Duodenal mucosa (tissue), 2 donors: ENCODE data around the gene C9orf50.

Source experiments
- H3K27ac ChIP-seq: one replicate; pipeline ENCODE4 v1.7.0; 2013; ENCODE audit warnings: low read depth, low read length
- H3K27me3 ChIP-seq, 2 donors: one replicate each; pipeline ENCODE4 v1.7.0; 2013; ENCODE audit warnings: low read length in 2 of 2, control low read depth in 1 of 2; ENCODE audit not compliant: insufficient read depth in 2 of 2, control insufficient read depth in 1 of 2
- H3K36me3 ChIP-seq, 2 donors: one replicate each; pipeline ENCODE4 v1.7.0; 2013; ENCODE audit warnings: low read length in 2 of 2, control low read depth in 1 of 2; ENCODE audit not compliant: insufficient read depth in 2 of 2, control insufficient read depth in 1 of 2
- H3K4me1 ChIP-seq, 2 donors: one replicate each; pipeline ENCODE4 v1.7.0; 2013; ENCODE audit warnings: low read length in 2 of 2, control low read depth in 1 of 2; ENCODE audit not compliant: insufficient read depth in 2 of 2, control insufficient read depth in 1 of 2
- H3K4me3 ChIP-seq, 2 donors: one replicate each; pipeline ENCODE4 v1.7.0; 2013; ENCODE audit warnings: low read length in 2 of 2, low read depth in 1 of 2
- H3K9ac ChIP-seq, 2 donors: one replicate each; pipeline ENCODE4 v1.7.0; 2013; ENCODE audit warnings: low read length in 2 of 2, low read depth in 1 of 2
- H3K9me3 ChIP-seq, 2 donors: one replicate each; pipeline ENCODE4 v1.7.0; 2013; ENCODE audit warnings: low read length in 2 of 2, control low read depth in 1 of 2; ENCODE audit not compliant: control insufficient read depth in 1 of 2

Gene C9orf50

DNA sequence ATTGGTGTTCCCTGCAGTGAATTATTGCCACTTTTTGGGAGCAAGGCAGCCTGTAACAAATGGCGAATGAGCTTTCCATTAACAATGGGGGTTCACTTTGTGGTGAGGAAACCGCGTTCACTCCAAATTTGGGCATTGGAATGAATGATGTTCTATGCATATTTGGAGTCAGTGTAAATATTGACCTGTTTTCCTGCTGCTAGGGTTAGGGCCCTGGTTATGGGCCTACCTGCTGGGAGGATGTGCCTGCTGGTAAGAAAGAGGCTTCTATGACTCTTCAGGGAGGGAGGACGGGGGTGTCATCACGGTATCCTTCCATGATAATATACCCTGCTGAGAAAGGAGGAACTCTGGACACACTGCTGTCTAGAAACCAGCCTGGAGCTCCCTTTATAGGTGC, 29.0 kb downstream of the C9orf50 start:
- H3K9ac ChIP-seq: no peak overlapping the region
- no peaks in the 10 kb centered on the region for H3K27me3 ChIP-seq
- no peaks in the 10 kb centered on the region for H3K36me3 ChIP-seq
- H3K27ac ChIP-seq: no peak overlapping the region
- H3K4me1 ChIP-seq: peaks cover 0 to 7% of the 10 kb centered on the region in 2 donors
- H3K9me3 ChIP-seq: no peaks in the 10 kb centered on the region
- H3K4me3 ChIP-seq: no peak overlapping the region

- H3K9me3 ChIP-seq: no peaks in the 10 kb centered on the region
- no peaks in the 10 kb centered on the region for H3K27me3 ChIP-seq
- H3K4me3 ChIP-seq: no peak overlapping the region
- no peaks in the 10 kb centered on the region for H3K4me1 ChIP-seq
- no peak overlapping the region for H3K9ac ChIP-seq
- no peaks in the 10 kb centered on the region for H3K36me3 ChIP-seq
- no peak overlapping the region for H3K27ac ChIP-seq
These were observed 30.4 kb downstream of the C9orf50 start for GRCh38 chr9:129590466-129590865.

DNA sequence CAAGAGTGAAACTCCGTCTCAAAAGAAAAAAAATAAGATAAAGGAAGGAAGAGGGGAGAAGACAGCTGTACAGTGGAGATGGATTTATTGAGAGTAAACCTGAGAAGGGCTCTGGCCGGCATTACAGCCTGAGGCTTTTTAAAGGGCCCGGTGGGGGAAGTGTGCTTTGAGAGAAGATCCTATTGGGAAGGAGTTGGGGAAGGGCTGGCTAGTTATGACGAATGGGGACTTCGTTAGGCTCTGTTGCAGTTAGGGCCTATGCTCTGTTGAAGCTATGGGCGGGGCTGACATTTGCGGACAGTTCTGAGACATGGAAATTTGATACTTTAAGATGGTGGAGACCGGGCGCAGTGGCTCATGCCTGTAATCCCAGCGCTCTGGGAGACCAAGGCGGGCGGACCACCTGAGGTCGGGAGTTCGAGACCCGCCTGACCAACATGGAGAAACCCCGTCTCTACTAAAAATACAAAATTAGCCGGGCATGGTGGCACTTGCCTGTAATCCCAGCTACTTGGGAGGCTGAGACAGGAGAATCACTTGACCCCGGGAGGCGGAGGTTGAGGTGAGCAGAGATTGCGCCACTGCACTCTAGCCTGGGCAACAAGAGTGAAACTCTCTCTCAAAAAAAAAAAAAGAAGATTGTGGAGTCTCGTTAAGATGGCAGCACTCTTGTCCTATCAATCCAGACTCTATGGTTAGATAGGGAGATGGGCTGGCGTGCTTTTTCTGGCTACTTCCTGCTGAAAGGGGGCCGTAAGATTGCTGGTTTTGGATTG, 33.2 kb downstream of the C9orf50 start:
- H3K9ac ChIP-seq: no peak overlapping the region
- H3K4me3 ChIP-seq: no peak overlapping the region
- H3K27ac ChIP-seq: no peak overlapping the region
- H3K4me1 ChIP-seq: peaks cover 0 to 5% of the 10 kb centered on the region in 2 donors
- H3K9me3 ChIP-seq: no peaks in the 10 kb centered on the region
- H3K36me3 ChIP-seq: no peaks in the 10 kb centered on the region
- no peaks in the 10 kb centered on the region for H3K27me3 ChIP-seq

GRCh38 chr9:129586685-129587084, 34.2 kb downstream of the C9orf50 start:
- no peak overlapping the region for H3K27ac ChIP-seq

DNA sequence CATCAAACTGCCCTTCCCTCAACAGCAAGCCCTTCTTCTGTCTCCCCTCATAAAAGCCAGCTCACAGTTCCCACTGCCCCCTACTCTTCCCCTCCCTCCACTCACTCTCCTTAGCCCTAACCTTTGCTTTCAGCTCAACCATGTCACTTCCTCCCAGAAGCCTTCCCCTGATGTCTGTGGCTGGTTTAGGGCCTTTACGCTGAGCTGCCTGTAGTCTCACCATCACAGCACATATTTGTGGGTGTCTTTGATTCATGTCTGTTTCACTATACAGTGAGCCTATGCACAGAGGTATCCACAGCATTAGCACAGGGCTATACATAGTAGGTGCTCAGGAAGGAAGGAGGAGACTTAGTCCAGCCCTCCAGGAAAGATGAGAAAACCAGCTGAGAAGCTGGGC, 34.7 kb downstream of the C9orf50 start:
- H3K4me1 ChIP-seq: peaks cover 0 to 5% of the 10 kb centered on the region in 2 donors
- no peaks in the 10 kb centered on the region for H3K27me3 ChIP-seq
- no peak overlapping the region for H3K4me3 ChIP-seq
- no peak overlapping the region for H3K9ac ChIP-seq
- H3K36me3 ChIP-seq: no peaks in the 10 kb centered on the region
- H3K27ac ChIP-seq: no peak overlapping the region
- no peaks in the 10 kb centered on the region for H3K9me3 ChIP-seq

More at GRCh38 chr9:129586685-129587084, 34.2 kb downstream of the C9orf50 start:
- Histone ChIP-seq H3K4me1 (peaks cover 0 to 5% of the 10 kb centered on the region in 2 donors), H3K27me3 (no peaks in the 10 kb centered on the region), H3K9ac (no peak overlapping the region), H3K36me3 (no peaks in the 10 kb centered on the region), H3K9me3 (no peaks in the 10 kb centered on the region), H3K4me3 (no peak overlapping the region)

DNA sequence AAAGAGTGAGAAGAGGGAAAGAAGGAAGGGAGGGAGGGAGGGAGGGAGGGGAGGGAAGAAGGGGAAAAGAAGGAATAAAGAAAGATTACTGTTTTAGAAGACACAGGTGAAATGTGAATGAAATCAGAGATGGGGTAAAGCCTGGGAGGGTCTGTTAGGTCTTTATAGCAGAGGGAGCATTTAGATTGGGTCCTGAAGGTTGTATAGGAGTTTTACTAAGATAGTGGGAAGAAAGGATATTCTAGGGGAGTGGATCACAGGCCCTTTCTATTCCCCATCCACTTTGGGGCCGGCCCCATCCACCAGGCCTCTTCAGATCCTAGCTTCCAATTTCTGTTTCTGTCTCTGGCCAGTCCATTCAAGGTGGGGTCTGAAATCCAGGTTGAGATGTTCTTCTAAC, 35.5 kb downstream of the C9orf50 start:
- H3K27ac ChIP-seq: no peak overlapping the region
- H3K27me3 ChIP-seq: no peaks in the 10 kb centered on the region
- H3K36me3 ChIP-seq: no peaks in the 10 kb centered on the region
- H3K4me3 ChIP-seq: no peak overlapping the region
- H3K9ac ChIP-seq: no peak overlapping the region
- peaks cover 0 to 5% of the 10 kb centered on the region in 2 donors for H3K4me1 ChIP-seq
- H3K9me3 ChIP-seq: no peaks in the 10 kb centered on the region

DNA sequence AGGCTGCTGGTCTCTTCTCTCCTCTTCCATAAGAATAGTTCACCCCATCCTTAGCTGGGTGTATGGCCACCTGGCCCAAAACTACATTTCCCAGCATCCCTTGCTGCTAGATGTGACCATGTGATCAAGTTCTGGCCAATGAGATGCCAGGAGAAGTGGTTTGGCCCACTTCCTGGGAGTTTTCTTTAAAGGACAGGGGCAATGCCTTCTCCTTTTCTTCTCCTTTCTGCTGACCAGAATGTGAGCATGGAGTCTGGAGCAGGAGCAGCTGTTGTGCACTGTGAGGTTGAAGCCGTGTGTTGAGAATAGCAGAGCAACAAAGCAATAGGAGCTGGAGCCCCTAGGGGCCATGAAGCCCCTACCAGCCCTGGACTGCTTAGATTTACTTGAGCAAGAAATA, 36.8 kb downstream of the C9orf50 start:
- peaks cover 4 to 5% of the 10 kb centered on the region in 2 donors for H3K4me1 ChIP-seq
- H3K36me3 ChIP-seq: no peaks in the 10 kb centered on the region
- H3K4me3 ChIP-seq: no peak overlapping the region
- no peaks in the 10 kb centered on the region for H3K27me3 ChIP-seq
- H3K9me3 ChIP-seq: no peaks in the 10 kb centered on the region
- H3K27ac ChIP-seq: no peak overlapping the region
- no peak overlapping the region for H3K9ac ChIP-seq

- Histone ChIP-seq H3K9me3 (no peaks in the 10 kb centered on the region), H3K36me3 (no peaks in the 10 kb centered on the region), H3K9ac (no peak overlapping the region), H3K4me3 (no peak overlapping the region), H3K27ac (no peak overlapping the region), H3K27me3 (no peaks in the 10 kb centered on the region), H3K4me1 (peaks cover 4 to 5% of the 10 kb centered on the region in 2 donors)
These were observed 37.4 kb downstream of the C9orf50 start for GRCh38 chr9:129583308-129584038.

DNA sequence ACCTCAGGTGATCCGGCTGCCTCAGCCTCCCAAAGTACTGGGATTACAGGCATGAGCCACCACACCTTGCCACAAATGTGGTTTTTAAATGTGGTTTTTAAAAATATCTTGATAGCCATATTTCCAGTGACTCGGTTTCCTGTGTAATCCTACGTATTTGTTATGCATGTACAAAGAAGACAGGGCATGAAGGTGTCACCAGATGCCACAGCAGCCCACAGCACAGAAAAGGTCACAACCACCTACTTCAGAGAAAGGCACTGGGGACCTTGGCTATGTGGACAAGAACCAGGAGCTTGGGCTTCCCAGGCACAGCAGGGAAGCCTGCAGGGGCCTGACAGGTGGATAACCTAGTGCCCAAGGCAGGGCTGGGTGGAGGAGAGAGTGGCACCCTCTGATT, 38.0 kb downstream of the C9orf50 start:
- Histone ChIP-seq H3K9ac (no peak overlapping the region), H3K4me3 (no peak overlapping the region), H3K4me1 (peaks cover 4 to 5% of the 10 kb centered on the region in 2 donors), H3K27ac (no peak overlapping the region), H3K36me3 (no peaks in the 10 kb centered on the region), H3K27me3 (no peaks in the 10 kb centered on the region), H3K9me3 (no peaks in the 10 kb centered on the region)

GRCh38 chr9:129581505-129582189, 39.3 kb downstream of the C9orf50 start:
- no peak overlapping the region for H3K4me3 ChIP-seq
- no peaks in the 10 kb centered on the region for H3K36me3 ChIP-seq
- H3K9me3 ChIP-seq: no peaks in the 10 kb centered on the region
- H3K9ac ChIP-seq: no peak overlapping the region
- peaks cover 4 to 5% of the 10 kb centered on the region in 2 donors for H3K4me1 ChIP-seq
- no peaks in the 10 kb centered on the region for H3K27me3 ChIP-seq
- no peak overlapping the region for H3K27ac ChIP-seq
